GM18873 (cell line): ENCODE data around the gene GABRE.
"Not testable (repeated sequence)": the region's sequence is repeated elsewhere in the genome, so short reads cannot be mapped to it uniquely, and the experiment has no call there.

ENCODE experiments used
- ATAC-seq: cut with Tn5 transposase; IDR thresholded peaks from one replicate; pipeline ENCODE4 v1.9.1; 2021; ENCODE audit warnings: mild to moderate bottlenecking, moderate library complexity, moderate number of reproducible peaks; ENCODE audit not compliant: unreplicated experiment, low FRiP score

Gene GABRE

GRCh38 chrX:151970661-151971060 is 3.8 kb downstream of the GABRE start:
- no peak for ATAC-seq

DNA sequence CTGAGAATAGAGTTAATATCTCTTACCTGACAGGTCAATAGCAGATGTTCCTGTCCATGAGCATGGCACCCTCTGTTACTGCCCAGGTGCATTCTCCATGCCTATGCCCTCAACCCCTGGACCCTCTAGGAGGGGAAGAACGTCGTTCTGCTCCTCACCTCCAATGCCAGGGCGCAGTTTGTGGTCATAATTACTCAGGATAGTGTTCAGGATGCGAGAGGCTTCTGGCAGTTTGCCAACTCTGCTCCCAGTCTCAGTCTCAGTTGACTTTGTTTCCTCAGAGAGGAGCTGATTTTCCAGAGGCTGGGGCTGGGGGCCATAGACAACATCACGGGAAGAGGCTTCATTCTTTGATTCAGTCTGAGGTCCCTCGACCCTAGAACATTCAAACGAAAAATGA is 4.4 kb downstream of the GABRE start:
- no peak for ATAC-seq

DNA sequence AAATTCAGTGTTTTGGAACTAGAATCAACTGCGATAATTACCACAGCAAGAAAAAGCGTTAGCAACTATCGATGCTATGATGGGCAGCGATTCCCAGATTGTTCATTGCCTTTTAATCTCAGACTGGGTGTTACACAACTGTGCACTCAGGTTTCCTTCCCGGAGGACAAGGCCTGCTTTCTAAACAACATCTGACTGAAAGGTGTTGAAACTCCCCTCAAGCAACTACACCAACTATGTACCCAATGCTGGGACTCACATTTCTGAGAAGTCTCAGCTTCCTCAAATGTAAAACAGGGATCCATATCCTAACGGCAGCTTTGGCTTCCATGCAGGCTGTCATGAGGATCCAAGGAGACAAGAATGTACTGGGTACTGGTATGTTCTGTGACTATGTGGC is 8.2 kb downstream of the GABRE start:
- no peak for ATAC-seq

DNA sequence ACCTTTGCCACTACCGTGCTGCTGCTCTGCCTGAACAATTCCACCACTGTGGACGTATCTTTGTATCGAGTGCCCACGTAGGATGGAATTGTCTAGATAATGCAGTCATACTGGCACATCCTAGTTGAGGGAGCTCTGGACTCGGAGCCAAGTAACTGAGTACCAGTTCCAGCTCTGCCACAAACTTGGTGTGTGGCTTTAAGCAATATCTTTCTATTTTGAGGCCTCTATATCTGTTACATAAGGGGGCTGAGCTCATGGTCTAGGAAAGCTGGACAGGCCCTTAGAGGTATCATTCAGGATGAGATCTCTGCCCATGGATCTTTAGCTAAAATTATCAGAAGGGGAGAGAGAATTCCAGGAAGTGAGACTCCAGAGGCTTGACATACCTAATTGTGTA is 12.4 kb downstream of the GABRE start:
- ATAC-seq = no peak

- no peak for ATAC-seq
Observed at GRCh38 chrX:151958101-151958500, 16.4 kb downstream of the GABRE start.

DNA sequence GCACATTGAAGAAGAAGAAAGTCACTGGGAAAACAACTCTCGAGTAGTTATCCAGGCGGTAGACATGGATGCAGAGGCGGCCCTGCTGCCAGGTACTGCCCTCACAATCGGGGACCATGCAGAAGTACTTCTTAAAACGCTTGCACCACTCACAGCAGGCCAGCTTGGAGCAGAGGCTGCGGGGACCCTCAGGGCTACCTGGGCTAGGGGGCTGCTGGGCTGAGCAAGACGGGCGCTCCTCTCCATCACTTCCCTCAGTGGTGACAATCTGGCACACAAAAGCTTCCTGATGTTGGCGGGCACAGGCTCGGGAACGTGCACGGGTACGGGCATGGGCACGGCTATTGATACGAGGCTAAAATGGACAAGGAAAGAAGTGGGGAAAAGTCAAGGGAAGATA is 19.7 kb downstream of the GABRE start:
- no peak for ATAC-seq

- ATAC-seq = no peak
Observed at GRCh38 chrX:151938172-151938571, 36.3 kb downstream of the GABRE start.

GRCh38 chrX:151935358-151935757 is 39.1 kb downstream of the GABRE start:
- no peak for ATAC-seq

- no peak for ATAC-seq
Observed at GRCh38 chrX:151929126-151929525, 45.4 kb downstream of the GABRE start.

DNA sequence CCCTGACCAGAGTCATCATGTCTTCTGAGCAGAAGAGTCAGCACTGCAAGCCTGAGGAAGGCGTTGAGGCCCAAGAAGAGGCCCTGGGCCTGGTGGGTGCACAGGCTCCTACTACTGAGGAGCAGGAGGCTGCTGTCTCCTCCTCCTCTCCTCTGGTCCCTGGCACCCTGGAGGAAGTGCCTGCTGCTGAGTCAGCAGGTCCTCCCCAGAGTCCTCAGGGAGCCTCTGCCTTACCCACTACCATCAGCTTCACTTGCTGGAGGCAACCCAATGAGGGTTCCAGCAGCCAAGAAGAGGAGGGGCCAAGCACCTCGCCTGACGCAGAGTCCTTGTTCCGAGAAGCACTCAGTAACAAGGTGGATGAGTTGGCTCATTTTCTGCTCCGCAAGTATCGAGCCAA is 50.8 kb downstream of the GABRE start:
- no peak for ATAC-seq

GRCh38 chrX:151922692-151923091 is 51.8 kb downstream of the GABRE start:
- no peak for ATAC-seq

DNA sequence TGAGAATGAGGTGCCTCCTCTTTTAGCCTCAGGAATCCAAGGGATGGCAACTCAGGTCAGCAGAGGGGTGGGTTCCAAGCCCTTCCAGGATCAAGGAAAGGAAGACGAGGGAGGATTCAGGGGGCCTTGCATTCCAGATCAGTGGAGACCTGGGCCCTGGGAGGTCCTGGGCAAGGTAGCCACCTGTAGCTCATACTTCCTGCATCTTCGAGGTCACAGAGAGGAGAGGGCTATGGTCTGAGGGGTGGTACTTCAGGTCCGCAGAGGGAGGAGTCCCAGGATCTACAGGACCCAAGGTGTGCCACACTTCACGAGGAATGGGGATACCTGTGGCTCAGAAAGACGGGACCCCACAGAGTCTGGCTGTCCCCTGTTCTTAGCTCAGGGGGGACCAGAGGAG is 52.6 kb downstream of the GABRE start:
- ATAC-seq = no peak

DNA sequence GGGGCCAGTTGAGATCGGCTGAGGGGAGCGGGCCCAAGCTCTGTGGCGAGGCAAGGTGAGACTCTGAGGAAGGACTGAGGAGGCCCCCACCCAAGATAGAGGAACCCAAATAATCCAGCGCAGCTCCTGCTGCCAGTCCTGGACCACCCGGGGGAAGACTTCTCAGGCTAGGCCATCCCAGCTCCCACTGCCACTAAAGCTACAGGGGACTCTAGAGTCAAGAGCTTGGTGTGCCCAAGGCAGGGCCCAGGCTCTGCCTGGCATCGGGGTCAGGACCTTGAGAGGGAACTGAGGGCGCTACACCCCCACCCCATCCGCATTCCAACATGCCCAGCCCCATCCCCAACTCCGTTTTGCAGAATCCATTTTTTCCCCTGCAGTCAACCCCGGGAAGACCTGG is 53.2 kb downstream of the GABRE start:
- ATAC-seq = no peak

- no peak for ATAC-seq
Observed at GRCh38 chrX:151920530-151920929, 53.9 kb downstream of the GABRE start.

GRCh38 chrX:151920101-151920500 is 54.4 kb downstream of the GABRE start:
- ATAC-seq = no peak

DNA sequence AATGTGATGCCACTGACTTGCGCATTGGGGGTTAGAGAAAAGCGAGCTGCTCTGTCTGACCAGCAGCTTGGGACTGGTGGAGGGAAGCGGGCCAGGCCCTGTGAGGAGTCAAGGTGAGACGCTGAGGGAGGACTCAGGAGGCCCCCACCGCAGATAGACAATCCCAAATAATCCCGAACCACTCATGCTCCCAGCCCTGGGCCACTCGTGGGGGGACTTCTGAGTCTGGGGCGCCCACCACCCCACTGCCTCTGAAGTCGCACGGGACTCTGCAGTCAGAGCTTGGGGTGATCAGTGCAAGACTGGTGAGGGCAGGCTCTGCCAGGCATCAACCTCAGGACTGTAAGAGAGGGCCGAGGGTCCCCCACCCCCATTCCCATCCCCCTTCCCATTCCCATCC is 54.9 kb downstream of the GABRE start:
- ATAC-seq = no peak

- ATAC-seq = not testable (repeated sequence)
Observed at GRCh38 chrX:151918736-151919135, 55.7 kb downstream of the GABRE start.

GRCh38 chrX:151912780-151913179 is 61.7 kb downstream of the GABRE start, which contains the start of gene MAGEA4:
Gene MAGEA4 (plus strand): TSS chrX:151912889. CDS start chrX:151923665, 10,776 bp downstream.
- no peak for ATAC-seq

DNA sequence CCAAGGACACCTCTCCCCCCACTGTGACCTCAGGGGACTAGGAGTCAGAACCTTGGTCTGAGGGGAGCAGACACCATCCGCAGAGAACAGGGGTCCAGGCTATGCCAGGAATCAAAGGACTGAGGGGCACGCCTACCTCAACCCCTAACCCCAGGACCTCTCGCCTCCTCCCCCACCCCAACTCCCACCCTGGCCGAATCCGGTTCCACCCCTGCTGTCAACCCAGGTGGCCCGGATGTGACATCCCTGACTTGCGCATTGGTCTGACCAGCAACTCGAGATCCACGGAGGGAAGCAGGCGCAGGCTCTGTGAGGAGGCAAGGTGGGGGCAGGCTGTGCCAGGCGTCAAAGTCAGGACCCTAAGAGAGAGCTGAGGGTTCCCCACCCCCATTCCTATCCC is 62.3 kb downstream of the GABRE start:
- no peak for ATAC-seq

- no peak for ATAC-seq
Observed at GRCh38 chrX:151904989-151905388, 69.5 kb downstream of the GABRE start.
